Measurements from ENCODE around the gene DLG2.
A peak's percentile ranks its signal among the peaks of the same experiment; 100 is the strongest.

GRCh38 chr11:85627998-85628770, 1.0 kb upstream of the DLG2 start, which contains the start of gene TMEM126B:
- TF ChIP-seq CTCF (IDR thresholded peaks at IDR 0.05) (no peak), POLR2A (IDR thresholded peaks at IDR 0.05) (peak; percentile 24), POLR2AphosphoS5 (IDR thresholded peaks at IDR 0.05) (peak; percentile 87 to 88 (median 87))
